Upper lobe of left lung (tissue), 6 donors: ENCODE measurements around the gene ADGRD2. TPM values are rescaled to one million over a fixed set of nuclear protein-coding genes. Genes with fewer than 3 reads are reported as not detected.
A peak's percentile ranks its signal among the peaks of the same experiment; 100 is the strongest.

Source experiments
- ATAC-seq, 2 donors: fragments of 200-7000 bp; cut with Tn5 transposase; one replicate each; pipeline ENCODE4 v1.9.1; 2022; ENCODE audit warnings: mild to moderate bottlenecking in 2 of 2, moderate library complexity in 2 of 2; ENCODE audit not compliant: low FRiP score in 2 of 2
- DNase-seq, 2 donors: peaks; one replicate each; pipeline ENCODE4 v3.0.0-alpha.2; 2019 to 2020
- H3K27ac ChIP-seq, 4 donors: fragments of 200-600 bp; sonication (generic); one replicate each; pipeline ENCODE4 v1.5.1; 2016 to 2019
- H3K27me3 ChIP-seq, 4 donors: fragments of 200-600 bp; sonication (generic); one replicate each; pipeline ENCODE4 v1.5.1; 2017 to 2019
- H3K36me3 ChIP-seq, 4 donors: fragments of 200-600 bp; sonication (generic); one replicate each; pipeline ENCODE4 v1.5.1; 2016 to 2019
- H3K4me1 ChIP-seq, 4 donors: fragments of 200-600 bp; sonication (generic); one replicate each; pipeline ENCODE4 v1.5.1; 2018 to 2019
- H3K4me3 ChIP-seq, 4 donors: fragments of 200-600 bp; sonication (generic); one replicate each; pipeline ENCODE4 v1.5.1; 2017 to 2019; ENCODE audit warnings: mild to moderate bottlenecking in 2 of 4, moderate library complexity in 1 of 4
- H3K9me3 ChIP-seq, 4 donors: fragments of 200-600 bp; sonication (generic); one replicate each; pipeline ENCODE4 v1.5.1; 2018 to 2019
- CTCF ChIP-seq, 6 experiments: fragments of 450-650 bp in 4 of 6; fragments of 200-600 bp in 2 of 6; sonication (generic) in 2 of 6; IDR thresholded peaks; one replicate each; pipeline ENCODE4 v1.5.1; 2016 to 2019; ENCODE audit warnings: antibody characterized with exemption in 6 of 6
- EP300 ChIP-seq, 4 donors: sonication (generic); formaldehyde crosslinking; IDR thresholded peaks; one replicate each; pipeline ENCODE4 v1.5.1; 2017; ENCODE audit warnings: antibody characterized with exemption in 4 of 4, control low read depth in 2 of 4
- POLR2A ChIP-seq, 4 donors: fragments of 450-650 bp; IDR thresholded peaks; one replicate each; pipeline ENCODE4 v1.5.1; 2016 to 2017; ENCODE audit warnings: antibody characterized with exemption in 4 of 4, mild to moderate bottlenecking in 2 of 4
- POLR2AphosphoS5 ChIP-seq, 2 donors: sonication (generic); formaldehyde crosslinking; IDR thresholded peaks; one replicate each; pipeline ENCODE4 v1.5.1; 2017; ENCODE audit warnings: antibody characterized with exemption in 2 of 2
- WGBS, 2 donors: methylation state at CpG; one replicate each; pipeline ENCODE4 v1.1.5; 2017 to 2018; 5-methylcytosine and 5-hydroxymethylcytosine counted together
- total RNA-seq, 6 donors: library from RNA; depleted of rRNA in 4 of 6; stranded (reverse); fragments of >200 nt in 4 of 6; gene quantifications; one replicate each; pipeline versions ENCODE4 v1.1.0 to v1.2.1, GENCODE V29; 2016 to 2021
- donor health status: DM: no; HTN: no; CAD: no; lungs with moderate emphysema.
- donor health status: DM: no; HTN: yes; CAD: no; lungs with severe emphysema.

The ADGRD2 gene
- total RNA-seq, 6 donors from 2014 or later, result not detected

- Histone ChIP-seq H3K4me1 (no peaks in the 10 kb centered on the region), H3K36me3 (no peaks in the 10 kb centered on the region), H3K27me3 (peaks cover 0 to 3% (median under 1%) of the 10 kb centered on the region in 4 donors), H3K9me3 (no peaks in the 10 kb centered on the region), H3K4me3 (no peak overlapping the region), H3K27ac (no peak overlapping the region)
- DNase-seq (no peak), ATAC-seq (no peak)
- TF ChIP-seq POLR2A (IDR thresholded peaks at IDR 0.05), result no peak
- no peak for TF ChIP-seq POLR2AphosphoS5 (IDR thresholded peaks at IDR 0.05)
- no peak for TF ChIP-seq CTCF (IDR thresholded peaks at IDR 0.05)
- TF ChIP-seq EP300 (IDR thresholded peaks at IDR 0.05), result no peak
- WGBS, 2 donors, result 83 to 85% methylated on average over 9 to 15 of the region's 15 CpGs
These were observed 46.2 kb downstream of the ADGRD2 start for GRCh38 chr9:124496463-124496862.

- Histone ChIP-seq H3K4me3 (no peak overlapping the region), H3K27ac (no peak overlapping the region), H3K4me1 (no peaks in the 10 kb centered on the region), H3K9me3 (no peaks in the 10 kb centered on the region), H3K27me3 (peaks cover 0 to 11% (median 5%) of the 10 kb centered on the region in 4 donors), H3K36me3 (no peaks in the 10 kb centered on the region)
- TF ChIP-seq POLR2A (IDR thresholded peaks at IDR 0.05), result no peak
- TF ChIP-seq POLR2AphosphoS5 (IDR thresholded peaks at IDR 0.05), result no peak
- no peak for TF ChIP-seq CTCF (IDR thresholded peaks at IDR 0.05)
- no peak for TF ChIP-seq EP300 (IDR thresholded peaks at IDR 0.05)
- DNase-seq, result no peak
- no peak for ATAC-seq
- WGBS, 2 donors, result 92 to 98% methylated on average over 8 of the region's 8 CpGs
These were observed 47.2 kb downstream of the ADGRD2 start for GRCh38 chr9:124497441-124497840.

DNA sequence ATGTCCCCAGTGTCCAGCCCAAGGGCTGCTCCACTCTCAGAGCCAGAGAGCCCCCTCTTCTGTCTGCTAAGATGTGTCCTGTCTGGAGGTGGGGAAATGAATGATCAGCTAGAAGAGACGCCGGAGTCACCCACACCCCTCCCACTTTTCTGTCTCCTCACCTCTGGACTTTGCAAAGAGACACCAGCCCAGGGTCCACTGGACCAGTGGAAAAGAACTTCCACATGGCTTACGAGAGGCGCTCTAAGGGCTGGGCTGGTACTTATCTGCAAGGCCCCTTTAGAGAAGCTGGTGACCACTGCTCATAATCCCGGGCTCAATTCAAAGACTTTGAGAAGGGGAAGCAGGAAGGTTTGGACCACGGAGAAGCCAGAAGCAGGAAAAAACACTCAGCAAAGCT is 47.8 kb downstream of the ADGRD2 start:
- Histone ChIP-seq H3K9me3 (no peaks in the 10 kb centered on the region), H3K4me3 (no peak overlapping the region), H3K4me1 (peaks cover 0 to 3% (median 2%) of the 10 kb centered on the region in 4 donors), H3K27me3 (peaks cover 0 to 17% (median 10%) of the 10 kb centered on the region in 4 donors), H3K27ac (no peak overlapping the region), H3K36me3 (no peaks in the 10 kb centered on the region)
- WGBS, 2 donors, result 63 to 69% methylated on average over 6 of the region's 6 CpGs
- DNase-seq, result no peak
- ATAC-seq, result no peak
- TF ChIP-seq EP300 (IDR thresholded peaks at IDR 0.05) (no peak), CTCF (IDR thresholded peaks at IDR 0.05) (no peak), POLR2A (IDR thresholded peaks at IDR 0.05) (no peak), POLR2AphosphoS5 (IDR thresholded peaks at IDR 0.05) (no peak)

- Histone ChIP-seq H3K36me3 (no peaks in the 10 kb centered on the region), H3K27me3 (peaks cover 0 to 23% (median 16%) of the 10 kb centered on the region in 4 donors), H3K4me3 (no peak overlapping the region), H3K9me3 (no peaks in the 10 kb centered on the region), H3K4me1 (peaks cover 2 to 9% (median 8%) of the 10 kb centered on the region in 4 donors), H3K27ac (no peak overlapping the region)
- DNase-seq (peak in 1 of 2 donors; percentile 74), ATAC-seq (no peak)
- 80 to 86% methylated on average over 7 to 11 of the region's 15 CpGs for WGBS, 2 donors
- TF ChIP-seq CTCF (IDR thresholded peaks at IDR 0.05), result no peak
- no peak for TF ChIP-seq EP300 (IDR thresholded peaks at IDR 0.05)
- TF ChIP-seq POLR2AphosphoS5 (IDR thresholded peaks at IDR 0.05), result no peak
- TF ChIP-seq POLR2A (IDR thresholded peaks at IDR 0.05), result no peak
These were observed 48.4 kb downstream of the ADGRD2 start for GRCh38 chr9:124498499-124499146.

GRCh38 chr9:124499216-124499615 is 49.0 kb downstream of the ADGRD2 start:
- no peaks in the 10 kb centered on the region for H3K36me3 ChIP-seq
- peaks cover 0 to 28% (median 22%) of the 10 kb centered on the region in 4 donors for H3K27me3 ChIP-seq
- DNase-seq (no peak), ATAC-seq (no peak)
- no peak overlapping the region for H3K27ac ChIP-seq
- 75 to 85% methylated on average over 1 to 3 of the region's 3 CpGs for WGBS, 2 donors
- no peak for TF ChIP-seq POLR2A (IDR thresholded peaks at IDR 0.05)
- TF ChIP-seq EP300 (IDR thresholded peaks at IDR 0.05), result no peak
- no peak for TF ChIP-seq POLR2AphosphoS5 (IDR thresholded peaks at IDR 0.05)
- no peak for TF ChIP-seq CTCF (IDR thresholded peaks at IDR 0.05)
- H3K4me1 ChIP-seq, result peaks cover 8 to 15% (median 13%) of the 10 kb centered on the region in 4 donors
- H3K4me3 ChIP-seq, result no peak overlapping the region
- no peaks in the 10 kb centered on the region for H3K9me3 ChIP-seq
